Esophagus squamous epithelium (tissue), 5 donors: ENCODE results near the gene COX15. TPM values are rescaled to one million over a fixed set of nuclear protein-coding genes. Genes with fewer than 3 reads are reported as not detected.
"Not testable (repeated sequence)": the region's sequence is repeated elsewhere in the genome, so short reads cannot be mapped to it uniquely, and the experiment has no call there.

ENCODE experiments used
- DNase-seq: peaks from one replicate; lab custom pipeline; 2025; lab: John Stamatoyannopoulos, UW
- H3K27ac ChIP-seq, 4 donors: fragments of 200-600 bp; sonication (generic); one replicate each; pipeline ENCODE4 v1.5.1; 2016 to 2019; ENCODE audit warnings: mild to moderate bottlenecking in 1 of 4
- H3K27me3 ChIP-seq, 4 donors: fragments of 200-600 bp; sonication (generic); 1 replicate in 3 of 4; 2 replicates in 1 of 4; pipeline versions ENCODE4 v1.5.1 to v1.6.0; 2017 to 2021; ENCODE audit warnings: antibody characterized with exemption in 1 of 4
- H3K36me3 ChIP-seq, 3 donors: fragments of 200-600 bp; sonication (generic); one replicate each; pipeline ENCODE4 v1.5.1; 2016 to 2019
- H3K4me1 ChIP-seq, 3 donors: fragments of 200-600 bp; sonication (generic); one replicate each; pipeline ENCODE4 v1.5.1; 2017 to 2019
- H3K4me3 ChIP-seq, 4 donors: fragments of 200-600 bp; sonication (generic); 1 replicate in 3 of 4; 2 replicates in 1 of 4; pipeline ENCODE4 v1.5.1; 2016 to 2019; ENCODE audit warnings: mild to moderate bottlenecking in 2 of 4, moderate library complexity in 1 of 4
- H3K9me3 ChIP-seq, 3 donors: fragments of 200-600 bp; sonication (generic); one replicate each; pipeline ENCODE4 v1.5.1; 2016 to 2019
- POLR2A ChIP-seq, 4 donors: fragments of 450-650 bp; IDR thresholded peaks; one replicate each; pipeline ENCODE4 v1.6.1; 2017; ENCODE audit warnings: antibody characterized with exemption in 4 of 4, mild to moderate bottlenecking in 4 of 4, moderate library complexity in 3 of 4
- WGBS, 2 donors: methylation state at CpG; one replicate each; pipeline ENCODE4 v1.1.5; 2018; 5-methylcytosine and 5-hydroxymethylcytosine counted together
- intact Hi-C: fragments of 100-400 bp; cut with DNase I; formaldehyde crosslinking; loops from one replicate; pipeline ENCODE4 v1.15.0; 2022
- total RNA-seq, 4 donors: library from RNA; depleted of rRNA; stranded (reverse); fragments of >200 nt; gene quantifications; one replicate each; pipeline ENCODE4 v1.1.0, GENCODE V29; 2016
- TF ChIP-seq, protein P1 (sequence below), 6 experiments: fragments of 450-650 bp in 4 of 6; fragments of 200-600 bp in 2 of 6; sonication (generic) in 2 of 6; IDR thresholded peaks; one replicate each; pipeline ENCODE4 v1.5.1; 2016 to 2019; ENCODE audit warnings: antibody characterized with exemption in 6 of 6, mild to moderate bottlenecking in 4 of 6, moderate library complexity in 4 of 6
- donor health status: DM: yes; HTN: yes; CAD: no.

The COX15 gene
- total RNA-seq, 4 donors from 2014 or later: 17.2 to 38.4 (median 18.1) TPM

DNA sequence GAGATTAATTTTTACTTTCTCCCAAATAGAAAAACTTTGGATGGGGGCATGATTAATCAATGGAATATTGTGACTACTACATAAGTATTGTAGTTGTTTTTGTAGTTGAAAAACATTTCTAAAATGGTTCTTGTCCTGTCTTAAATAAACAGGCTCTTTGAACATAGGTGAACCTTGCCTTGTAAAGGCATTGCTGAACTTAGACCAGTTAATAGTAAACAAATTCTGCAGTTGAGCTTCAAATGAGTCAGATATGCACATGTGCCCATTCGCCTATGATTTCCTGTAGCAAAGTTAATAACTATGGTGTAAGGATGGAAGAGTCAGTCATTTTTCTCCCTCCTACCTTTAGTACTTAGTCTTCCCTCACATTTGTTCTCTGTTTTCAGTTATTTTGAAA, 22.7 kb upstream of the COX15 start:
- Histone ChIP-seq H3K9me3 (no peaks in the 10 kb centered on the region), H3K27me3 (no peaks in the 10 kb centered on the region), H3K4me3 (no peak overlapping the region), H3K36me3 (peaks cover 10 to 99% (median 24%) of the 10 kb centered on the region in 3 donors), H3K4me1 (peaks cover 0 to 16% (median 2%) of the 10 kb centered on the region in 3 donors), H3K27ac (no peak overlapping the region)
- WGBS, 2 donors: 63 to 74% methylated on average over 1 of the region's 1 CpG
- no peak for DNase-seq
- intact Hi-C loops: no loop called here
- no peak for TF ChIP-seq POLR2A (IDR thresholded peaks at IDR 0.05)
- TF ChIP-seq, protein P1, sequence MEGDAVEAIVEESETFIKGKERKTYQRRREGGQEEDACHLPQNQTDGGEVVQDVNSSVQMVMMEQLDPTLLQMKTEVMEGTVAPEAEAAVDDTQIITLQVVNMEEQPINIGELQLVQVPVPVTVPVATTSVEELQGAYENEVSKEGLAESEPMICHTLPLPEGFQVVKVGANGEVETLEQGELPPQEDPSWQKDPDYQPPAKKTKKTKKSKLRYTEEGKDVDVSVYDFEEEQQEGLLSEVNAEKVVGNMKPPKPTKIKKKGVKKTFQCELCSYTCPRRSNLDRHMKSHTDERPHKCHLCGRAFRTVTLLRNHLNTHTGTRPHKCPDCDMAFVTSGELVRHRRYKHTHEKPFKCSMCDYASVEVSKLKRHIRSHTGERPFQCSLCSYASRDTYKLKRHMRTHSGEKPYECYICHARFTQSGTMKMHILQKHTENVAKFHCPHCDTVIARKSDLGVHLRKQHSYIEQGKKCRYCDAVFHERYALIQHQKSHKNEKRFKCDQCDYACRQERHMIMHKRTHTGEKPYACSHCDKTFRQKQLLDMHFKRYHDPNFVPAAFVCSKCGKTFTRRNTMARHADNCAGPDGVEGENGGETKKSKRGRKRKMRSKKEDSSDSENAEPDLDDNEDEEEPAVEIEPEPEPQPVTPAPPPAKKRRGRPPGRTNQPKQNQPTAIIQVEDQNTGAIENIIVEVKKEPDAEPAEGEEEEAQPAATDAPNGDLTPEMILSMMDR (IDR thresholded peaks at IDR 0.05): no peak

DNA sequence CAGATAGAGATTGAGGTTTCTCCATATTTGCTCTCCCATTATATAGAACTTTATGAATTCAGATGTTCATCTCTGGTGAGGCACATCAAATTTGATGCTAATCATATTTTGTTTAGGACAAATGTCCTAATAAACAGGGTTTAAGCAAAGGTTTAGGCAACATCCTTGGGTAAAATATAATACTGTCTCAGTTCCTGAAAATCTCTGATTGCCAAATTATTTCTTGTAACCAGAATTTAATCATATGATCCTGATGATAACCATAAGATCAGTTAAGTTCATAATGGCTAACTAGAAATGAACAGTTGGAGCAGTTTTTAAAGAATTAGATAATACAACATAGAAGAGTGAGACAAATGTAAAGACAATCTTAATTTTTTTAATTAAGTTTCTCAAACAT, 18.7 kb upstream of the COX15 start:
- no peaks in the 10 kb centered on the region for H3K27me3 ChIP-seq

DNA sequence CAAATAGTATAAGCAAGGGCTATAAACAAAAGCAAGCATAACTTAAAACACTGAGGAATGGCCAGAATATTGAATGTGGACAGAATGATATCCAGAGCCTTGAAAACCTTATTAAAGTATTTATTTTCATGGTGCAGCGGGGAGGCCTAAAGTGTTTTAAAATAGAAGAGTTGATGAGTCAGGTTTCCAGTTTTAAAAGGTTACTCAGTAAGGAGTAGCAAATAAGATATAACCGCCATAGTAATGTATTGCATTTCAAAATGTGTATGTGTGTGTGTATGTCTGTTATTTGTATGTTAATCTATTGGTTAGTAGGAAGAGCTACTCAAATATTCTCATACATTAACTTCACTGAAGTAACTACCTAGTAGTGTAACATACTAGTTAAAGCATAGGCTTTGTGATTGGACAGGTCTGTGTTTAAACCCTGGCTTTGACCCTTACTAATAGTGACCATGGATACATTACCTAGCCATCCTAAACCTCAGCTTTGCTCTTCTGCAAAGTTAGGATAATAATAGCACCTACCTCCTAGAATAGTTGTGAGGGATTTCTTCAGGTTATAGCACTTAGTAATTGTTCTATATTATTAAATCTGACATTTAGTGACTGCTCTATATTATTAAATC, 17.0 kb upstream of the COX15 start:
- 94 to 95% methylated on average over 2 of the region's 2 CpGs for WGBS, 2 donors
- DNase-seq: no peak
- Histone ChIP-seq H3K9me3 (no peaks in the 10 kb centered on the region), H3K4me1 (no peaks in the 10 kb centered on the region), H3K27me3 (no peaks in the 10 kb centered on the region), H3K36me3 (peaks cover 0 to 100% (median 27%) of the 10 kb centered on the region in 3 donors), H3K27ac (no peak overlapping the region), H3K4me3 (no peak overlapping the region)
- TF ChIP-seq, protein P1 (IDR thresholded peaks at IDR 0.05): no peak
- TF ChIP-seq POLR2A (IDR thresholded peaks at IDR 0.05): no peak
- intact Hi-C loops: no loop called here

More for the DNA sequence above, 18.7 kb upstream of the COX15 start:
- TF ChIP-seq, protein P1 (IDR thresholded peaks at IDR 0.05): no peak
- TF ChIP-seq POLR2A (IDR thresholded peaks at IDR 0.05): no peak
- Histone ChIP-seq H3K9me3 (no peaks in the 10 kb centered on the region), H3K4me3 (no peak overlapping the region), H3K27ac (no peak overlapping the region), H3K4me1 (no peaks in the 10 kb centered on the region), H3K36me3 (peaks cover 0 to 100% (median 30%) of the 10 kb centered on the region in 3 donors)
- no peak for DNase-seq
- intact Hi-C loops: no loop called here

DNA sequence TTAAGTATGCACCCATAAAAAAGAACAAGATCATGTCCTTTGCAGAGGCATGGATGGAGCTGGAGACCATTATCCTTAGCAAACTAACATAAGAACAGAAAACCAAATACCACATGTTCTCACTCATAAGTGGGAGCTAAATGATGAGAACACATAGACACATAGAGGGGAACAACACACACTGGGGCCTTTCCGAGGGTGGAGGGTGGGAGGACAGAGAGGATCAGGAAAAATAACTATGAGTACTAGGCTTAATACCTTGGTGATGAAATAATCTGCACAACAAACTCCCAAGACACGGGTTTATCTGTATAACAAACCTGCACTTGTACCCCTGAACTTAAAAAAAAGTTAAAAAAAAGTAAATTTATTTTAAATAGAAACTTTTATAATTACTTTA, 14.2 kb upstream of the COX15 start:
- DNase-seq, H3K27me3 ChIP-seq, intact Hi-C loops, H3K9me3 ChIP-seq, H3K4me3 ChIP-seq, H3K27ac ChIP-seq: not testable (repeated sequence)
- Histone ChIP-seq H3K4me1 (peaks cover 0 to 14% (median 0%) of the 10 kb centered on the region in 3 donors), H3K36me3 (peaks cover 13 to 100% (median 26%) of the 10 kb centered on the region in 3 donors)
- 72 to 86% methylated on average over 2 of the region's 2 CpGs for WGBS, 2 donors

DNA sequence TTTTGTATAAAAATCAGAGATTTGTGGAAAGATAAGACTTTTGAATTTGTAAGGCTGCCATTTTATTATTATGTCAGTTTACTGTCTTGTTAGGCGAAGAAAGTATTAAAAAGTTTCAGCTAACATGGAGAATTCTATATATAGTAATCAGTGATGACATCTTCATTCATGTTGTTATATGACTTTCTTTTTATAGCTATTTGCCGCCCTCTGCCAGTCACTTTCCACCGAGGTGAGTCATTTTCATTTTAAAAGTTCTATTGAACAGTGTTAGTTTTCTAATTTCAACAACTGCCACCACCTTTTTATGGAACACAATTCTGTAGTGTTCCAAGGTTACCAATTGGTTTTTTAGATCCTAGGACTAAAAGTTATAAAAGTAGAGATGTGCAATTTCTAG, 11.9 kb upstream of the COX15 start:
- no peak for TF ChIP-seq POLR2A (IDR thresholded peaks at IDR 0.05)
- TF ChIP-seq, protein P1 (IDR thresholded peaks at IDR 0.05): no peak
- intact Hi-C loops: no loop called here
- H3K9me3 ChIP-seq: peaks cover 0 to 20% (median 7%) of the 10 kb centered on the region in 3 donors
- peaks cover 0 to 14% (median 0%) of the 10 kb centered on the region in 3 donors for H3K4me1 ChIP-seq
- H3K27ac ChIP-seq: no peak overlapping the region
- peaks cover 17 to 100% (median 27%) of the 10 kb centered on the region in 3 donors for H3K36me3 ChIP-seq
- no peak for DNase-seq
- no peak overlapping the region for H3K4me3 ChIP-seq
- H3K27me3 ChIP-seq: no peaks in the 10 kb centered on the region
- WGBS, 2 donors: 70 to 72% methylated on average over 3 of the region's 3 CpGs
